Activated CD4-positive, alpha-beta T cell treated with anti-CD3 and anti-CD28 coated beads, Interleukin-2, amount 50 U/mL, for 1 hour (primary cell): ENCODE data around the gene MCTP1.

Experiments
- DNase-seq: peaks from one replicate; pipeline ENCODE4 v3.0.0-alpha.2; 2020

Gene MCTP1

DNA sequence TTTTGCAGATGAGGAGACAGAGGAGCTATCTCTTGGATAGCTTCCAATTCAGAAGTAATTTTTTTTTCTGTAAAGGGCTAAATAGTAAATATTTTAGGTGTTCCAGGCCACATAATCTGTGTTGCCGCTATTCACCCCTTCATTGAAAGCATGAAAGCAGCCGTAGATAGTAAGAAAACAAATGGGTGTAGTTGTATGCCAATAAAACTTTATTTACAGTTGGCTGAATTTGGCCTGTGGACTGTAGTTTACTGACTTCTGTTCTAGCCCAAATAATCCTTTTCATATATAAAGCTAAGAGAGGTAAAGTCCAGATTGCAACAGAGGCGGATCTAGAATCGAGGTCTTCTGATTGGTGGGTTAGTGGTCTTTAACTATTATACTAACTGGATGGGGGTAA, 537.5 kb downstream of the MCTP1 start:
- no peak for DNase-seq

DNA sequence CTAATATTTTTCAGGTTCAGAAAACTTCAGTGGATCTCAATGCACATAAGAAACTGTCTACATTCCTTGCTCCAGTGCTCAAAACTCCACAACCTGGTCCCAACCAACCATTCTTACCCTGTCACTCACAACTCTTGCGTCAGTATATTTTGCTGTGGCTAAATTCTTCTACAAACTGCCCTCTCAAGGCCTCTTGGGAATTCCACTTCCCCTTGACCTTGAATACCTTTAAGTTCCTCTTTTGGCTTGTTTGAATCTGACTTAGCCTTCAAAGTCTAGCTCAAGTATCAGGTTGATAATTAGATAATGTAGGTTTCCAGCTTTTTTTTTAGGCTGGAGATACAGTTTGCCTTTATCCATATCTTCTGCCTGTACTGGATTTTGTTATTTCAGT, 538.2 kb downstream of the MCTP1 start:
- no peak for DNase-seq

DNA sequence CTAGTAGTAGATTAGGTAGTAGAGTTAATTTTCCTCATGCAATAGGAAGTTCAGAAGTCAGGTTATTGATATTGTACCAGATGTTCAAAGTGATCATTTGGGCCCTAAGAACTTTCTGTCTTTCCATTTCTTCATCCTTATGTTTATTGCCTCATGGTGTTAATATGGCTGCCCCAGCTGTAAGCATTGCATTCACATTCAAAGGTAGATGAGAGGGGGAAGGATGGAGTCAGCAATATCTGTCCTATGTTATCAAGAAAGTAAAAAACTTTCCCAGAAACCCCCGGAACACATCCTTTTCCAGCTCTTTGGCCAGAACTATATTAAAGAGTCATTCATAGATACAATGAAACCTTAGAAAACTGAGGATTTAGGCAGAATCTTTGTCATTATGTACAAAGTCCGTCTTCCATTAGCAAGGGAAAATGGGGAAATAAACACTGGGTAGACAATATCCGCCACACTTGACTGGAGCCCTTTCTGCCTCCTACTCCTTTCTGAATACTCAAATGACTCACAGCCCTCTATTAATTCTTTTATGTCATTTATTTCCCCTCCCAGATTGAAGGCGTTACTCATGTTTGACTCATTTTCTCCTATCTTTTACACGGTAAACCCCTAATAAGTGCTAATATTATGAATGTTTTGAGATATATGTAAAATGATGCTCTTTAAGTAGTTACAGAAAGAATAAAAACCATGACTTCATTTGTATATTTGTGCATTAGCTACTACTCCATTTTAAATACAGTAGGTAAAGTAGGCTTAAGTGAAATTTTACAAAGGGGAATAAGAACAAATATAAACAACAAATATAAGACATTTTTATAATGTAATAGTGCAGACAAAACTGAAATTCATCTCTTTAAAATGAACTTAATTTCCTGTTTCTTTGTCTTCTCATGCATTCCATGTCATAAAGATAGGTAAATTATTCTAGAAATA, 538.8 kb downstream of the MCTP1 start:
- no peak for DNase-seq

DNA sequence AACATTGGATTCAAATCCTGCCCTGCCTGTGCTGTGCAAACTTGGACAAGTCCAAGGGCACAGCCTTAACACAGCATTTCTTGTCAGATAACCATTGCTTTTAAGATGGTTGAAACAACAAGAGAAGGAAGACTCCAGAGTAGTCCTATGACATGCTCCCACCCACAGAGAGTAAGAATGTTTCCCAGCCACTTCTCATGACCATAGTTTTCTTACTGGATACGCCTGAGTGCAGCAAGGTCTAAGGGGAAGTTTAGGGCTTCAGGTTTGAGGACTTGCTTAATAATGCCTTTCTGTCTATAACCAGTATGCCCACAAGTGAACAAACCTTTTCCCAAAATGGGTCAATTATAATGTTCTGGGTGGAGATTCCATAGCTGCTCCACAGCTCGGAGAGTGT, 540.0 kb downstream of the MCTP1 start:
- no peak for DNase-seq

DNA sequence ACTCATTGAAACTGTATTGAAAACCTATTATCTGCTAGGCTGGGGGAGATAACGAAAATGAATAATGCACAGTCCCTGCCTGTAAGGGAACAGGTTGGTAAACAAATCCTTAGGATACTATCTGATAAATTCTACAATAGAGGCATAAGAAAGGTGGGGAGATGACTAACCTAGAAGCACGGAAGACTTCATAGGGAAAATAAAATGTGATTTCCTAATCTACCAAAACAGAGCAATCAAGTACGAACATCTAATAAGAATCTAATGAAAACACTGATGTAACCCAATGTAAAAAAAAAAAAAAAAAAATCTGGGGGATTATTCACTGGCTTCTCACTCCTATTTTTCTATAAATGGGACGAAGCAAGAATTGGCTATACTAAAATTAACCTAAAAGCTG, 542.0 kb downstream of the MCTP1 start:
- DNase-seq = no peak

DNA sequence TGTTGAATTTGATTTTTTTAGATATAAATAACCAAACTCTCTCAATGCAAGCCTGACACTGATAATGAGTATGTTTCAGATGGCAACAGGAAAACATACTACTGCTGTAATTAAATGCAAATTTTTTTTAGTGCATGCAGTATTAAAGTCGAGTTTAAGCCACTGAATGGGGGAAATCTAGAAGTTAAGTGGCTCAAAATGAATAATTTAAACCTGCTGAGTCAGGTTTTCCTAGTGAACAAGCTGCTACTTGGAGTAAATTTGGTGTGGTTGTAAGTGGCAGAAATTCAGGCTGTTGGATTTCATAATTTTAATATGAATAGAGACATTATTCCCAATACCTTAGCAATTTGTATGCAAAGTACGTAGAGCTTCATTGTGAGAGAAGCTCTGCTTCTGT, 544.6 kb downstream of the MCTP1 start:
- DNase-seq = no peak

DNA sequence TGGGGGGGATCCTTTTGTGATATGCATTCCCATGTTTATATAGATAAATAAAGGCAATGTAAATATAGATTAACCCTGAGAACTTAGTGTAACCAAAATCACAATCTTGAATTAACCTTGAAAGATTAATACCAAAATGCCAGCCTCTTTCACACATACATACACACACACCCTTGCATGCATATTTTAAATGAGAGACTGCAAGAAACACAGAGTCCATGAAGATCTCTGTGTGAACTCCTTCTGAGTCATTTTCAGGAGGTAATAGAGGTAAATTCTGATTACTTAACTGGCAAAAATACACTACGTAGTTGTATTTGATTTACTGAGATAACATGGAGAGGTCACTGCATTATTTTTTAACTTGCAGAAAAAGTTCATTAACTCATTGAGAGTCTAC, 548.4 kb downstream of the MCTP1 start:
- DNase-seq = no peak

DNA sequence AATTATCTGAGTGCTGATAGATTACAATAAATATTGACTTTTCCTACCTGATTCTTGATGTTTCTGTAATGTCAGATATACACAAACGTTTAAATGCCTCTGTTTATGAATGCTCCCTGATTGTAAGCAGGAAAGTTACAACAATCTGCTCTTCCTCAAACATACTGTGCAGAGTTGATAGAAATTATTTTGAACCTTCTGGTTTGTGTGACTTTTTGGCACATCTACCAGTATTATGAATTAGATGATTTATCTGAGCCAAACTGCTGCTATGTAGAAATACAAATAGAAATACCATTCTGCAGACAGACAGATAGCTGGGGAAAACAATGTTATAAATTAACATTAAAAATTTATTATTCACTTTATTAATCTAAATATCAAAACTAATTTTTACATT, 553.4 kb downstream of the MCTP1 start:
- DNase-seq = no peak

DNA sequence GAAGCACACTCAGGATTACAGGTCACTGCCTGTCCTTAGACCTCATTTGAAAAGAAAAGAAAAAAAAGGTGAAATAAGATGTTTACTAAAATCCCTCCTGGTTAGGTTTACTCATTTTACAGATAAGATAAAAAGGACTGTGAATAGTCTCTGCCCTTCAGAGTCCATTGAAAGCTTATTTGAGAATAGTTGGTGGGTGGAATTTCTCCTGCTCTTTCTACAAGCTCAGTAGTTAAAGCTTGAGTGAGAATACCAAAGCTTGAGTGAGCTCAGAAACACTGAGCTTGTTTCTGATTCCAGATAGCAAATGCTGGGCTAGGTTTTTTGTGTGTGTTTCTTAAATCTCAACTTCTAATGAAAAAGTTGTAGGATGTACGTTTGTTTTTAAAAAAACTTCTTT, 559.8 kb downstream of the MCTP1 start:
- DNase-seq = no peak

DNA sequence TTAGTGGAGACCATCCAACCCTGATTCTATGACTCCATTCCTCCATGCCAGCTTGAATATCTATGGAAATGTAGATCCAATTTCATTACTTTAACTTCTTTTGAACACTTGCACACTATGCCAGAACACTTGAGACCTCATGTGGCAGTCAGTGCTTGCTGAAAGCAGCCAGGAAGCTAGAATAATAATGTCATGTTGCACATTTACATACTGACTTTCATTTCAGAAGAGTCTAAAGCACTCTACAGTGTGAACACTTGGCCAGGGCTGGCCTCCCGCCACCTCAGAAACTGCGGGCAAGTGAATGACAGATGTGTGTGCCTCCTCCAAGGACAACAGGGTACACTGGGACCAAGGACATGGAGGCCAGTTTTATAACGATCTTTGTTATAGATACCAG, 569.1 kb downstream of the MCTP1 start:
- DNase-seq = no peak

DNA sequence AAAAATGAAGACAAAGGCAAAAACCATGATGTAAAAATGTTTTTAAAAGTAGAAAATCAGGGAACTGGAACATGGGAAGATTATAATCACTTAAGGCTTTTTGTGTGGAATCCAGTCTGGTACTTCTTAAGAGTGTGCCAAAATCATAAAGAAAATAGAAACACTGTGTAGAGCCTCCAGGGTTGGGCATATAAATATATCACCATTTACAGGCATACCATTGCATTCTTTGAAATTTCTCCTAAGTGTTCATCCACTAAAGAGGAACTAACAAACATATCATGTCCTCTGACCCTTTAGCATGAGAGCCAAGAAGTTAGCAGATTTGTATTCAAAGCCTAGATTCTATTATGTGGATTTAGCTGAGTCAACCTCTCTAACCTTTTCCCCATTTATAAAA, 573.1 kb downstream of the MCTP1 start:
- DNase-seq = no peak

DNA sequence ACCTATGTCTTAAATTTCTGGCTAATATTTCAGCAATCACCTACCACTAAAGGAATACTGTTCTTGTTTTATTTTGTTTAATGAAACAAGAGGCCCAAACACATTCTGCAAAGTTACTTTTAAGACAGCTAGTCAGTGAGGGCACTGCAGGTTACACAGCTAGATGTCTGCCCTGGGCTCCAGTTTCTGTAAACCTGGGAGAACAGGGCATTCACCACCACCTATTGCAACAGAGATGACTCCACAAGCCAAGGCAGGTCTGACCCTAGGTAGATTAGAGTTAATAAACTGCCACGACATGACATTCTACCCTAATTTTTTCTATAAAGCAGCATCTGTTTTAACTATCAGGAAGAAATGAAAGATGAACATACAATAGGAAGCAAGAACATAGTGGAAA, 575.6 kb downstream of the MCTP1 start:
- no peak for DNase-seq

DNA sequence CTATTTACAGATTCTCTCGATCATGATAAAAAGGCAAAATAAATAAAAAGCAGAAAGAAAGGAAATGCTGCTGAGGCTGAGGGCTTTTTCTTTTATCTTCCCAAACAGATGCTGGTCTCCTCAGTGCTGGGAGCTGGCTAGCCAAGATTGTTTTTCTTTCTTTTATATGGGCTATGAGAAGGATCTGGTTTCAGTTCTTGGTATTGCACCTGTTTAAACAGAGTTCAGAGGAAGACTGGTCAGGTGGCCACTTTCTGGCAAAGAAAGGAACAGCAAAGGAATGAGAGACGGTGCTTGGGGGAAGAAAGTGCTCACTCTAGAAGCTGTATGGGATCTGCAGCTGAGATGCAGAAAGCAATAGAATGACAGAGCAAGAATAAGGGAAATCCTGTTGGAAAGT, 577.5 kb downstream of the MCTP1 start:
- no peak for DNase-seq

DNA sequence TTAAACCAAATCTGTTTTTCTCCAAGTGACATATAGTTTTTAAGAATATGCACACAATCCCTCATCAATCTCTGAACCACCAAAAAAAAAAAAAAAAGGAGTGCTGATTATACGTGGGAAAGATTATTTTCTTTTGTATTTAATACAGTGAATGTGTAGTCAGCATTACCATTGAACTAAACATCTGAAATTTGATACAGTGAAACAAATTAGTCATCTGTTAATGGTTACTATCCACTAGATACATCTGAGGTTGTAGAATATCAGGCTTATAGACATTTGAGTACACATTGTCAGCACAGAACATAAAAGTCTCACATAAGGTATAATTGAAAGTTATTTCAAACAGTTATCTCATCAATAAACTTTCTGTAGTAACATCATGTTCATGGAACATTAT, 579.5 kb downstream of the MCTP1 start:
- no peak for DNase-seq

DNA sequence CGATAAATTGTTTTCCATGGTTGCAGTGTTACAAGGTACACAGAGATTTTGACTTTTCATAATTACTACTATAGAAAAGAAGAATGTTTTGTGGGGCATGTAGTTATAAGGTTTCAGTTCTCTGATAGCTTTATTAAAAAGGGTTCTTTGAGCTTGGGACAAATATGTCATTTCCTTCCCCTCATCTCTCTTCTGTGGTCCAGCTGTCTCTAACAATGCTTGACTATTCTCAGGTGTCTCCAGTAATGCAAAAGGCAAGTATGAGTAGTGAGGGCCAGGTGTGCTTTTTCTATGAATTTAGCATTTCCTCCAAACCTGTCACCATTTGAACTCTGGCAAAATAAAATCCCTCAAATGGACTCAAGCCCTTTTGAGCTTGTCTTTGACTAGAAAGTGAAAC, 582.2 kb downstream of the MCTP1 start:
- no peak for DNase-seq

DNA sequence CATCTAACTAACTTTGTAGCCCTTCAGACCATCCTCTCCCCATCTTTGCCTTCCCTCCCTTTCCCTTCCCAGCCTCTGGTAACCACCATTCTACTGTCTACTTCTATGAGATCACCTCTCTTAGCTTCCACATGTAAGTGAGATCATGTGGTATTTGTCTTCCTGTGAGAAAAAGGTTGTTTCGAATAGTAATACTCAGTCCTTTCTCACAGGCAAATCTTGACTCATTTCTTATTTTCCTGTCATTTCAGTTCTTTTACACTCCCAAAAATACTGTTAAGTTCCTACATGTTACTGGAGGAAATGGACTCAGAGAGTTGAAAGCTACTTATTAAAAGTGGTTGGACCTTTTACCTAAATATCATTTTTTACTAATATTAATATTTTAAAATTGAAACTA, 584.3 kb downstream of the MCTP1 start:
- DNase-seq = no peak

DNA sequence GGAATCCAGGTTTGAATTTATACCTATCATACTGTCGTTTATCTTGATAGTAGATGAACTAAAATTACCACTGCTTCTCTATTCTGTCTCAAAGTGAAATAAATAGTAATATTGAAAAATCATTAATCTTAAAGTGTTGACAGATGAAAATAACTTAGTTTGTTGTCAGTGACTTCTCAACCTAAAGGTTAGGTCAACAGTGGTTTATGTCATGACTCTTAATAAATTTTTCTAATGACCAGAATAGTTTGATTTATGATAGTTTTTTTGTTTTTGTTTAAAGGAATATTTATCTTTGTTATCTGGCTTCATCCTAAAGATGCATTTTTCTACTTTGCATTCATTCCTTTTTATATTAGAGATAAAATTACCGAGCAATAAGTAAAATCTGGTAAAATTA, 585.3 kb downstream of the MCTP1 start:
- no peak for DNase-seq

DNA sequence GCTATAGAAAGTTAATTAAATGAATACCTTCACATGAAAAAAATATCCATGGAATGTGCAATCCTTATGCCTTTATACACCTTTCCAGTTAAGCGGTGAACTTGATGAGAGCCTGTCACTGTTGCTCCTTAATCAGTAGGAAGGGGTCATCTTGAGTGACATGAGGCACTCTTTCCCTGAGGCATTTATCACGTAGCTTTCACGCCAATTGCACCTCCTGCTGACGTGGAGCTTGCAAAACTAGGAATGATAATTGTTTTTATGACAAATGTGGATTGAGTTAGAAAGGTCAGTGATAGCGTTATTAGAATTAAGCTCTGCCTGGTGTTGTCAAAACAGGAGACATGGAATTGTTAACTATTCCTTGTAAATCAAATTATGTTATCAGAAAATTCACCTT, 586.7 kb downstream of the MCTP1 start:
- no peak for DNase-seq

DNA sequence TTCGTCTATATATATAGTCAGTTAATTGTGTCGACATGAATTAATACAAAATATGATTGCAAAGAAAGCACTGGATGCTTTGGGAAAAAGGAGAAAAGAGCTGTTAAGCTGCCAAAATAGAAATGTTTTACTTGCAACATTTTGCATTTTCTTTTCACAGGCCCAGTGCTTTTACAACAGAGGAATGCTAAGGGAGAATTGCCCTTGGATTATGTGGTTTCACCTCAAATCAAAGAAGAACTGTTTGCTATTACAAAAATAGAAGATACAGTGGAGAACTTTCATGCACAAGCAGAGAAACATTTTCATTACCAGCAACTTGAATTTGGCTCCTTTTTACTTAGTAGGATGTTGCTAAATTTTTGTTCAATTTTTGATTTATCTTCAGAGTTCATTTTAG, 590.2 kb downstream of the MCTP1 start:
- no peak for DNase-seq

DNA sequence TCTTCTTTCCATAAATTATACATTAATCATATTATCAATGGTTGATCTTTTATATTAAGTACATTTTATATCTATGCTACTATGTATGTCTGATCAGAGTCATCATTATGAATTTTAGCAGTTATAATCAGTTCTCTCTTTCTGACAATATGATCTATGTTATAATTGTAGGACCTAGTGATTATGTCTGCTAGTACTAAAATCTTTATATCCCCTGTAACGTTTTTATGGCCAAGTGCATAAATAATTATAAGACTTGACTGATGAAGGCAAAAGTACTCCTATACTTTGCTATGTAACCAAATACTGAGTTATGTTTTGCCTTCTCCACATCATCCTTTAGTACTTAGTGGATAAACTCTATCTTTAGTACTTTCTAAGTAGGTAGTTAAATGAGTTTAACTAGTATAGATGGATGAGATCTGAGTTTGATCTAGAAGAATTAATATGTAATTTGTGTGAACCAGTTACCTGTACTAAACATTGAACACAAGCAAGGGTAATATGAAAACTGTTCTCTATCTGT, 591.0 kb downstream of the MCTP1 start:
- no peak for DNase-seq

DNA sequence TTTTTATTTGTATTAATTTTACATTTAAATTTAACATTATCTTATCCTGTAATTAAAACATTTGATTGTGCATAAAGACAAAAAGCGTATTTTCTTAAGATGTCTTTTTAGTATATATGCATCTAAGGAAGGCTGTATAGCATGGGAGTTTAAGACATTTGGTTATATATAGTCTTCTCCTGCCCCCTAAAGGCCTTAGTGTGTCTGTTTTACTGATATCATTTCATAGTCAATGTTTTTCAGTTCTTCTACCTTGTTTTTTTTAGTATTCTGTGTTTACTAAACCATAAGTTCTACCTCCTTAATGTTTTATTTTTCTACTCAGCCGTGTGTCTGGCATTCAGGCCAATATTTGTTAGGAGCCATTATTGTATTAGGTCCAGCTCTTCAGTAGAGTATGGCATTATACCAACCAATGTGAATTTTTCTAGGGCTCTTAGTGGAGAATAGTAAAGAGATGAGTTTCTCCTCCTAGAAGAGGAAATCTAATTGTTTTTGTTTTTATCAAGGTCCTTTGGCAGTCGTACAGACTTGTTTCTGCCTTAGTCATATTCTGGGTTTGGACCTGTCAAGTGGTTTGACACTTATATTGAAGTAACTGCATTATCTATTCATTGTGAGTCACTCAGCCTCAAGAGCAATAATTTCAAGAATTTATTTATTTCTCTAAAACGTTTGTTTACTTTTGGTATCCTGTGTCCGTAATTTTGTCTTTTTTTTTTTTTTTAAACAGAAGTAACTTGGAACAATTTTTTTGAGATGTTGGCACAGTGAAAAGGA, 591.7 kb downstream of the MCTP1 start:
- no peak for DNase-seq

DNA sequence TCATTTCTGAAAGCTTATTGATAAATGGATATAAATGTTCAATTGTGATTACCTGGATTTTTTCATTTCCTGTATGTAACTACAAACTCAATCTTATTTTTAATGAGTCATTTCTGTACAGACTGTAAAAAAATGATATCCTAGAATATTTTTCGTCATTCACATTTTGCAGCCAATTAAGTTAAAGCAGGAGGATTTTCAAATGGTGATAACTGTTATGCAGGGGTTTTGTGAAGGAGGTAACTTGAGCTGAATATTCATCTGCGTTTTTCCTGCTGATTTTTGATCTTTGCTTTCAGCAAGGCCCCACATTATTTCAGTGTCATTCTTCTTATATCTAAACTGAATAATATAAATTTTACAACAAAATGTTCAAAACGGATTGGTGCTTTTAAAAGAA, 592.3 kb downstream of the MCTP1 start:
- DNase-seq = no peak

DNA sequence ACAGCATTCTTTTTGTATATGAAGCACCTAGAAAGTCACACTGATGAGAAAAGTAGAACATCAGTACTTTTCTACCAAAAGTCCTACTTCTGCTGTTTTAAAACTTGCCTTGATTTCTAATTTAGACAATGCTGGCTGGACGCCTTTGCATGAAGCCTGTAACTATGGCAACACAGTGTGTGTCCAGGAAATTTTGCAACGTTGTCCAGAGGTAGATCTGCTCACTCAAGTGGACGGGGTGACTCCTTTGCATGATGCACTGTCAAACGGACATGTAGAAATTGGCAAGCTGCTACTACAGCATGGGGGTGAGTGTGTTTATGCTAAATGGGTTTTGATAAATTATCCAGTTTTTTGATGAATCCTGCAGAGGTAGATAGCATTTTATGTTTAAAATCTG, 592.9 kb downstream of the MCTP1 start:
- no peak for DNase-seq

DNA sequence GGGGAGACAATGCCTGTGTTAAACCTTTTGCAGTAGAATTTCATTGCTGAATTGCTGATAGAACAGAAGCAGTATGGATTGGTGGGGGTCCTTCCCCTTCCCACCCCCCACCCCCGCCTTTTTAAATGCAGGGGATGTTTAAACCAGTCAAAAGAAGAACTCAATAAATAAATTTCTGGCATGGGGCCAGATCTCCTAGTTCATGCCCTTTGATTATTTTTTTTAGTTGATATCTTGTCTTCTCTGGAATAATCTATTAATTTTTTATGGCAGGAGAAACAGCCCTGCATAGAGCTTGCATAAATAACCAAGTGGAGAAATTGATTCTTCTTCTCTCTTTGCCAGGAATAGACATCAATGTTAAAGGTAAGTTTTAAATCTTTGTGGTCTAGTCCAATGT, 593.6 kb downstream of the MCTP1 start:
- no peak for DNase-seq
